ENCODE results near the gene ADH1C. TPM values are rescaled to one million over a fixed set of nuclear protein-coding genes. Genes with fewer than 3 reads are reported as not detected.
"Not testable (repeated sequence)": the region's sequence is repeated elsewhere in the genome, so short reads cannot be mapped to it uniquely, and the experiment has no call there.

ADH1C gene
- total RNA-seq, 4 donors from 2014 or later: 0.68 to 1.2 TPM; not detected in 2

DNA sequence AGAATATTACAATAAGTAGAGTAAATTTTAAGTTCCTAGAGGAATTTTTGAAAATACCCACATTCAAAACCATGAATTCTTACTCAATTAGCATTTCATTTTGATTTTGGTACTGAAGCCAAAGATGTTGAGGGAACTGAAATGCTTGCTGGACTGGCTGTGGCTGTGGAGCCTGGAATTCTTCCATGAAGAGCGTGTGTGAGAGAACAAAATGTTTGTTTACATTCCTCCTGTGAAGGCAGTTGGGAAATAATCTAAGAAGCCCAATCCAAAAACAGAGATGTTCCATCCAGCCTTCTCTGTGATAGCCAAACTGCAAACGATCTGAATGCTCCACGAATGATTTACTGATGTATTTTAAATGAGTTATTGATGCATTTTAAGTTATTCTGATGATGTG, 27.6 kb downstream of the ADH1C start:
- no peak overlapping the region for H3K4me3 ChIP-seq (ENCODE audit: low read depth, poor library complexity, severe bottlenecking)
- no peak for TF ChIP-seq POLR2A (IDR thresholded peaks at IDR 0.05)
- TF ChIP-seq, protein P1, sequence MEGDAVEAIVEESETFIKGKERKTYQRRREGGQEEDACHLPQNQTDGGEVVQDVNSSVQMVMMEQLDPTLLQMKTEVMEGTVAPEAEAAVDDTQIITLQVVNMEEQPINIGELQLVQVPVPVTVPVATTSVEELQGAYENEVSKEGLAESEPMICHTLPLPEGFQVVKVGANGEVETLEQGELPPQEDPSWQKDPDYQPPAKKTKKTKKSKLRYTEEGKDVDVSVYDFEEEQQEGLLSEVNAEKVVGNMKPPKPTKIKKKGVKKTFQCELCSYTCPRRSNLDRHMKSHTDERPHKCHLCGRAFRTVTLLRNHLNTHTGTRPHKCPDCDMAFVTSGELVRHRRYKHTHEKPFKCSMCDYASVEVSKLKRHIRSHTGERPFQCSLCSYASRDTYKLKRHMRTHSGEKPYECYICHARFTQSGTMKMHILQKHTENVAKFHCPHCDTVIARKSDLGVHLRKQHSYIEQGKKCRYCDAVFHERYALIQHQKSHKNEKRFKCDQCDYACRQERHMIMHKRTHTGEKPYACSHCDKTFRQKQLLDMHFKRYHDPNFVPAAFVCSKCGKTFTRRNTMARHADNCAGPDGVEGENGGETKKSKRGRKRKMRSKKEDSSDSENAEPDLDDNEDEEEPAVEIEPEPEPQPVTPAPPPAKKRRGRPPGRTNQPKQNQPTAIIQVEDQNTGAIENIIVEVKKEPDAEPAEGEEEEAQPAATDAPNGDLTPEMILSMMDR (IDR thresholded peaks at IDR 0.05): no peak
- peak; percentile 86 to 87 for DNase-seq (ENCODE audit: low spot score in 2 of 2)
- intact Hi-C loops (cut with DNase I; ENCODE audit: low total_unique reads): no loop called here
- 18 to 21% methylated on average over 3 of the region's 3 CpGs for WGBS, 2 donors

DNA sequence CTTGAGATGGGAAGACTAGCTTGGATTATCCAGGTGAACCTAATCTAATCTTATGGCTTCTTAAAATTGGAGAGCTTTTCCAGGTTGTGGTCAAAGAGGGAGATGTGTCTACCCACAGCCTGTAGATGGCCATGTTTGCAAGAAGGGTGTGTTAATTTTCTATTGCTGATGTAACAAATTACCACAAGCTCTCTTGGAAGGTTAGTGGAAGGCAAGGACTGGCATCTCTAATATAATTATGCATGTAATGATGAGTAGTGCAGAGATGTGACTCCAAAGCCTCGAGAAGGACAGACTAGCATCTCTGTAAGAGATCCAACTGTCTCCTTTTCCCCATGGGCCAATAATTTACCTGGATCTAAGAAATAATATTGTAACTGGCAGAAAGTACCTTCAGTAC, 28.2 kb downstream of the ADH1C start:
- TF ChIP-seq POLR2A (IDR thresholded peaks at IDR 0.05): no peak
- TF ChIP-seq, protein P1 (IDR thresholded peaks at IDR 0.05): no peak
- no peak for DNase-seq (ENCODE audit: low spot score in 2 of 2)
- intact Hi-C loops (cut with DNase I; ENCODE audit: low total_unique reads): no loop called here
- 21 to 26% methylated on average over 1 of the region's 1 CpG for WGBS, 2 donors
- H3K4me3 ChIP-seq (ENCODE audit: low read depth, poor library complexity, severe bottlenecking): no peak overlapping the region

DNA sequence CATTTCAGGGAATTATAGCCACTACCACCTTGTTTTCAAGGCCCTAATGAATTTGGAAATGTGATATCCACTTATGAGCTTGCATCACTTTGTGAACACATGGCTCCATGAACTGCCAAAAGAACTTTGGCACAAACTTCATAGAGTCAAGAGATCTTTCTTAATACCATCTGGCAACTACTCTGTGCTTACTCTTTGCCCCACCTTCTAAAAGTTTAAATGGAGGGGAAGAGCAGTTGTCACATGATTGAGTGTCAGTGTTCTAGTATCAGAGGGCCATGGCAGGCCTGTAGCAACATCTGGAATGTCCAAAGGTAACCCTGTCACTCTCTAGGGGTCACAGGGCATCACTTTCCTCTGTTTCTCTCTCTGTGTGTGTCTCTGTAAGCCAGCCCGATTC, 28.8 kb downstream of the ADH1C start:
- WGBS, 2 donors: 93 to 95% methylated on average over 1 of the region's 1 CpG

DNA sequence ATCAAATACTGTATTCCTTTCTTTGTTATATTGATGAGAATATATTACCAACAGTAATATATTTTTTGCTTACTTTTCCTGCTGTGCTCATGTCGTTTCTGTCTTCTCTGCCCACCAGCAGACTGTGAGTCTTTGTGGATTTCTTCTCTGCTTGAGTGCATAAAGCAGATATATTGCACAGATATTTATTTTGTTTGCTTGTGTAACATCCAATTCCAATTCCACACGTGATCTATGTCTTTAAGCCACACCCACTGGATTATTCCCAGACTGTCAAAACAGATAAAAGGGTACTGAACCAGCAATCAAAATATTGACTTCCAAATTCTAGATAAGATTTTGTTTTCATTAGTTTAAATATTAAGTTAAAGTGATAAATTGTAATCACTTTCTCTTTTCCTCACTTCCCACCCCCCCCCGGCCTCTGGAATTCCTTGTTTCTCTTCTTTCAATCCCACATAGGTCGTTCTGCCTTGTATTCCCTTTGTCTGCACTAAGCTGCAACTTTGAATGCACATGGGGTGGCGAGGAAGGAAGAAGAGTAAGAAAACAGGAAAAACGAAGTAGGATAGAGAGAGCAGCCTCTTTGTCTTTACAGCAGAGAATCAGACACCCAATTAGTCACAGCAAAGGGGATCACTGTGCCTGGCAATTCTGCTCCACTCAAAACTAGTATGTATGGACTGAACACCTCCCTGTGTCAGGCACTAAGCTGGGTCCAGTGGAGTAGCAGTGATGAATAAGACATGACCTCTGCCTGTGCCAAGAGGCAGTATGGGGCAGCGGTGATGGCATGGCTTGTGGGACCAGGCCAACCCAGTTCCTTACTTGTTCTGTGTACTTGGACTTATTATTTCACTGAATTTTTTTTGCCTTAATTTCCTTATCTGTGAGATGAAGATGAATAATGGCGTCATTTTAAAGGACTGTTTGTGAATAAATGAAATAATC, 31.0 kb downstream of the ADH1C start, which contains the start of gene ADH1B:
TSS of gene ADH1B (minus strand) at position 161 of the 951 bp plus-strand sequence. CDS start at position 91, 70 bp downstream.
- DNase-seq (ENCODE audit: low spot score in 2 of 2): no peak
- peak in 1 of 2 donors; percentile 23 for TF ChIP-seq POLR2A (IDR thresholded peaks at IDR 0.05)
- TF ChIP-seq, protein P1 (IDR thresholded peaks at IDR 0.05): no peak
- intact Hi-C loops (cut with DNase I; ENCODE audit: low total_unique reads): no loop called here
- no peak within 1 kb of the TSS for H3K4me3 ChIP-seq (ENCODE audit: low read depth, poor library complexity, severe bottlenecking)
- 54 to 57% methylated on average over 8 of the region's 8 CpGs for WGBS, 2 donors

More for the DNA sequence above, 28.8 kb downstream of the ADH1C start:
- intact Hi-C loops (cut with DNase I; ENCODE audit: low total_unique reads): no loop called here
- no peak overlapping the region for H3K4me3 ChIP-seq (ENCODE audit: low read depth, poor library complexity, severe bottlenecking)
- no peak for TF ChIP-seq POLR2A (IDR thresholded peaks at IDR 0.05)
- TF ChIP-seq, protein P1 (IDR thresholded peaks at IDR 0.05): no peak
- peak in 1 of 2 donors; percentile 74 for DNase-seq (ENCODE audit: low spot score in 2 of 2)

DNA sequence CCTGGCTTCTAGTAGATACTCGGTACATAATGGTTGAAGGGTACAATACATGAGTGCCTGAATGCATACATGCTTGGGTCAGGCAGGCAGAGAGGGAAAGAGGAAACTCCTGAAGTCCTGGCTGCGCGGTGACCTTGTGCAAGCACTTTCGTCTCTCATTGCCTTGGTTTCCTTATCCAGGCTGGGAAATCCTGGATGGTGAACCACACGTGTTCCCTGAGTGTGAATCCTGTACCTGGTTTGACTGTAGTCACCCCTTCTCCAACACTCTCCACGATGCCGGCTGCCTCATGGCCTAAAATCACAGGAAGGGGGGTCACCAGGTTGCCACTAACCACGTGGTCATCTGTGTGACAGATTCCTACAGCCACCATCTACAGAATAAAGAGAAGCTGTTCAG, 34.7 kb downstream of the ADH1C start:
- intact Hi-C loops (cut with DNase I; ENCODE audit: low total_unique reads); H3K4me3 ChIP-seq (ENCODE audit: low read depth, poor library complexity, severe bottlenecking); DNase-seq (ENCODE audit: low spot score in 2 of 2): not testable (repeated sequence)
- WGBS, 2 donors: 88 to 94% methylated on average over 8 of the region's 8 CpGs

DNA sequence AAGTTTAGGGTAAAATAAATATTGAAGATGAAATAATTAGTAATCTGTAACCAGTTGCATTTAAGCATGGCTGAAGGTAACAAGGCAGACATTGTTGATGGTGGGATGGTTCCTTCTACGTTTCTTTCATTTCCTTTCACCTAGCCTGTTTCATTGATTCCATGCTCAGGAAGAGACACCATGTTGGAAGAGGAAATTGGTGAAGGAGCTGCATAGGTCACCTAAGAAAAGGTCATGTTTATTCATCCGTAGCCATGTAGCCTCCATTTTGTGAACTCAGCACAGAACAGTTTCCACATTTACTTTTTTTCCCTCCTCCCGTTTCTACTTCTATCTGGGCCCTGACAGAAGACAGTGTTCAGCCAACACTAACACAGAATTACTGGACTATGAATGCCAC, 35.2 kb downstream of the ADH1C start:
- WGBS, 2 donors: 83 to 87% methylated on average over 3 of the region's 3 CpGs
- no peak for DNase-seq (ENCODE audit: low spot score in 2 of 2)
- intact Hi-C loops (cut with DNase I; ENCODE audit: low total_unique reads): no loop called here
- TF ChIP-seq, protein P1 (IDR thresholded peaks at IDR 0.05): no peak
- TF ChIP-seq POLR2A (IDR thresholded peaks at IDR 0.05): no peak
- H3K4me3 ChIP-seq (ENCODE audit: low read depth, poor library complexity, severe bottlenecking): no peak overlapping the region

All from lower leg skin (tissue), 4 donors.